Esophagus muscularis mucosa (tissue), 4 donors: ENCODE data around the gene RPRML. TPM values are rescaled to one million over a fixed set of nuclear protein-coding genes. Genes with fewer than 3 reads are reported as not detected.
"Not testable (repeated sequence)": the region's sequence is repeated elsewhere in the genome, so short reads cannot be mapped to it uniquely, and the experiment has no call there.

Experiments
- DNase-seq: peaks from one replicate; pipeline ENCODE4 v3.0.0-alpha.2; 2017; ENCODE audit errors: extremely low spot score
- H3K27ac ChIP-seq, 4 donors: fragments of 200-600 bp; sonication (generic); replicated peaks in 1 of 4; 1 replicate in 3 of 4; 2 replicates in 1 of 4; pipeline ENCODE4 v1.5.1; 2016 to 2019; ENCODE audit warnings: mild to moderate bottlenecking in 1 of 4
- H3K27me3 ChIP-seq, 4 donors: fragments of 200-600 bp; sonication (generic); one replicate each; pipeline versions ENCODE4 v1.5.1 to v1.6.0; 2016 to 2019
- H3K36me3 ChIP-seq, 4 donors: fragments of 200-600 bp; sonication (generic); one replicate each; pipeline ENCODE4 v1.5.1; 2016 to 2019
- H3K4me1 ChIP-seq, 4 donors: fragments of 200-600 bp; sonication (generic); one replicate each; pipeline ENCODE4 v1.5.1; 2016 to 2019
- H3K4me3 ChIP-seq, 4 donors: fragments of 200-600 bp; sonication (generic); 1 replicate in 2 of 4; 2 replicates in 2 of 4; pipeline ENCODE4 v1.5.1; 2016 to 2019; ENCODE audit warnings: mild to moderate bottlenecking in 4 of 4, moderate library complexity in 1 of 4
- H3K9me3 ChIP-seq, 4 donors: fragments of 200-600 bp; sonication (generic); 1 replicate in 3 of 4; 2 replicates in 1 of 4; pipeline ENCODE4 v1.5.1; 2016 to 2019
- EP300 ChIP-seq: sonication (generic); formaldehyde crosslinking; IDR thresholded peaks from one replicate; pipeline ENCODE4 v1.6.1; 2017; ENCODE audit warnings: antibody characterized with exemption
- POLR2A ChIP-seq: fragments of 450-650 bp; IDR thresholded peaks from one replicate; pipeline ENCODE4 v1.6.1; 2017; ENCODE audit warnings: antibody characterized with exemption, moderate library complexity, mild to moderate bottlenecking, low read depth
- POLR2AphosphoS5 ChIP-seq, 2 donors: sonication (generic); formaldehyde crosslinking; IDR thresholded peaks; one replicate each; pipeline ENCODE4 v1.6.1; 2017; ENCODE audit warnings: antibody characterized with exemption in 2 of 2
- WGBS: methylation state at CpG from one replicate; pipeline ENCODE4 v1.1.5; 2018; 5-methylcytosine and 5-hydroxymethylcytosine counted together
- intact Hi-C: fragments of 100-400 bp; cut with DNase I; formaldehyde crosslinking; loops from one replicate; pipeline ENCODE4 v1.15.1; 2023
- total RNA-seq, 4 donors: library from RNA; depleted of rRNA; stranded (reverse); fragments of >200 nt; gene quantifications; one replicate each; pipeline versions ENCODE4 v1.1.0 to v1.2.1, GENCODE V29; 2016
- TF ChIP-seq, protein P1 (sequence below), 3 experiments: fragments of 200-600 bp in 2 of 3; fragments of 450-650 bp in 1 of 3; sonication (generic) in 2 of 3; IDR thresholded peaks; one replicate each; pipeline ENCODE4 v1.5.1; 2017 to 2019; ENCODE audit warnings: antibody characterized with exemption in 3 of 3, mild to moderate bottlenecking in 2 of 3, moderate library complexity in 1 of 3

Gene RPRML
- total RNA-seq, 4 donors from 2014 or later = 0.26 to 0.50 TPM; not detected in 2

DNA sequence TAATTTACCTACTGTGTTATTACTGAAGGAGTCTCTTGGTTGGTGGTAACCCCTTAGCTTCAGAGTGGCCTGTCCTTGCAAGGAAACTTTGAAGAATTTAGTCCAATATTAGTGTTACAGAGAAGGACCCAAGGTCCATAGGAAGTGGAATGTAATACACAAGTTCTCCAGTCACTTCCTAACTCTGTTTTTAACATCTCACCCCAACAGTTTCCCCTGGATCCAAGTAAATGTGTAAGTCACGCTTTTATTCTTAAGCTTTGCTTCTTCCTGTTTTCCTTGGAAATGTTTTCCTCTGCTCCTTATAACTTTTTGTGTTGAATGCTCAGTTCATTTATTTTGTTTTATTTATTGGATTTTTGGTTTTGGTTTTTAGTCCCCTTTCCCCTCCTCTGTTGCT is 25.9 kb upstream of the RPRML start:
- no peaks in the 10 kb centered on the region for H3K27me3 ChIP-seq
- intact Hi-C loops = no loop called here

GRCh38 chr17:47003864-47004263 is 24.8 kb upstream of the RPRML start:
- WGBS = 95% methylated on average over 5 of the region's 5 CpGs
- intact Hi-C loops, H3K4me1 ChIP-seq, H3K36me3 ChIP-seq, H3K4me3 ChIP-seq, H3K27ac ChIP-seq, DNase-seq, H3K27me3 ChIP-seq, H3K9me3 ChIP-seq: not testable (repeated sequence)

More for the DNA sequence above, 25.9 kb upstream of the RPRML start:
- Histone ChIP-seq H3K27ac (no peak overlapping the region), H3K36me3 (peaks cover 0 to 3% (median 0%) of the 10 kb centered on the region in 4 donors), H3K4me1 (peaks cover 0 to 8% (median 5%) of the 10 kb centered on the region in 4 donors), H3K9me3 (no peaks in the 10 kb centered on the region), H3K4me3 (no peak overlapping the region)
- TF ChIP-seq POLR2AphosphoS5 (IDR thresholded peaks at IDR 0.05) = no peak
- TF ChIP-seq, protein P1, sequence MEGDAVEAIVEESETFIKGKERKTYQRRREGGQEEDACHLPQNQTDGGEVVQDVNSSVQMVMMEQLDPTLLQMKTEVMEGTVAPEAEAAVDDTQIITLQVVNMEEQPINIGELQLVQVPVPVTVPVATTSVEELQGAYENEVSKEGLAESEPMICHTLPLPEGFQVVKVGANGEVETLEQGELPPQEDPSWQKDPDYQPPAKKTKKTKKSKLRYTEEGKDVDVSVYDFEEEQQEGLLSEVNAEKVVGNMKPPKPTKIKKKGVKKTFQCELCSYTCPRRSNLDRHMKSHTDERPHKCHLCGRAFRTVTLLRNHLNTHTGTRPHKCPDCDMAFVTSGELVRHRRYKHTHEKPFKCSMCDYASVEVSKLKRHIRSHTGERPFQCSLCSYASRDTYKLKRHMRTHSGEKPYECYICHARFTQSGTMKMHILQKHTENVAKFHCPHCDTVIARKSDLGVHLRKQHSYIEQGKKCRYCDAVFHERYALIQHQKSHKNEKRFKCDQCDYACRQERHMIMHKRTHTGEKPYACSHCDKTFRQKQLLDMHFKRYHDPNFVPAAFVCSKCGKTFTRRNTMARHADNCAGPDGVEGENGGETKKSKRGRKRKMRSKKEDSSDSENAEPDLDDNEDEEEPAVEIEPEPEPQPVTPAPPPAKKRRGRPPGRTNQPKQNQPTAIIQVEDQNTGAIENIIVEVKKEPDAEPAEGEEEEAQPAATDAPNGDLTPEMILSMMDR (IDR thresholded peaks at IDR 0.05) = no peak
- no peak for TF ChIP-seq EP300
- TF ChIP-seq POLR2A = no peak
- no peak for DNase-seq
- WGBS = 90% methylated on average over 1 of the region's 1 CpG

DNA sequence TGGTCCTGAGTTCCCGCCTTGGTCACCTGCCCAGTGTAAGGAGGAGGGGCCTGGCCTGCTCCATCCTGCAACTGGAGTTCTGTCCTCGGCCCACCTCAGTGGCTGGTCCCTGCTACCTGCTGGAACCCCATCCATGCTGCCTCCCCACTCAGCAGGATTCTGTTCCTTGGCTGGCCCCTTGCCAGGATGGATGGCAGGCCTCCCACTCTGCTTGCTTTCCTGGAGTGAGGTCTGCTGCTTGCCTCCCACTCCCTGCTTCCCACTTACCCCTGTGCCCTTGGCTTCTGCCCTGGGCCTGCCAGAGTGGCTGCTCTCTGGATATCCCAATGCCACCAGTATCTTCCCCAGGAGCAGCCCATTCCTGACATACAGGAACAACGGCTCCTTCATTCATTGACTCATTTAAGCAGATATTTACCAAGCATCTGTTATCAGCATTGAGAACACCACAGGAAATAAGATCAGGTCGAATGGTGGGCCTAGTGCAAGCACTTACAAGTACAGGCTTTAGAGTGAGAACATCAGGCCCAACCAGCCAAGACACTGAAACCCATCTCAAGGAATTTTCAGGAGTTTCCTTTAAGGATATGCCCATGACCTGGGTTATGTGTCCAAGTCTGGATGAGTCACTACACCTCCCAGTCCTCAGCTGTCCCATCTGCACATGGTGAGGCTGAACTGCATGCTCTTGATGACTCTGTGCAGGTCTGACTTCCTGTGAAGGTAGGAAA is 17.0 kb upstream of the RPRML start:
- DNase-seq = no peak
- Histone ChIP-seq H3K27ac (no peak overlapping the region), H3K27me3 (no peaks in the 10 kb centered on the region), H3K9me3 (no peaks in the 10 kb centered on the region), H3K36me3 (no peaks in the 10 kb centered on the region), H3K4me1 (peaks cover 0 to 3% (median 0%) of the 10 kb centered on the region in 4 donors), H3K4me3 (no peak overlapping the region)
- intact Hi-C loops = loop anchor here (5.0 kb wide), 1 partner anchor 54 kb away; no protein-coding TSS in a partner anchor
- WGBS = 93% methylated on average over 3 of the region's 4 CpGs
- TF ChIP-seq POLR2A (no peak), EP300 (no peak), POLR2AphosphoS5 (IDR thresholded peaks at IDR 0.05) (no peak)
- TF ChIP-seq, protein P1 (IDR thresholded peaks at IDR 0.05) = no peak

DNA sequence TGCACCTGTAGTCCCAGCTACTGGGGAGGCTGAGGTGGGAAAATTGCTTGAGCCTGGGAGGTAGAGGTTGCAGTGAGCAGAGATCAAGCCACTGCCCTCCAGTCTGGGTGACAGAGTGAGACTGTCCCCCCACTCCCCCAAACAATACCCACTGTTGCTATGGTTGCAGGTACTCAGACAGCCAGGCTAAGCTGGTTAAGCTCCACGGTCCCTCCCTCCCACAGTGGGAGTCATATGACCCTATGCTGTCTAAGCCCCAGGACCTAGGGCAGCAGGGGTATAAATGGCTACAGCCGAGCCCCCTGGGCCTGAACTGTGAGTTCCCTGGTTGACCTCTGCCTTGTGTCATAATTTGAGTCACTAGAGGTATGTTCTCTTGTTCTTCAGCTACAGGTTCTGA is 15.9 kb upstream of the RPRML start:
- Histone ChIP-seq H3K27me3 (no peaks in the 10 kb centered on the region), H3K4me1 (no peaks in the 10 kb centered on the region), H3K9me3 (no peaks in the 10 kb centered on the region), H3K36me3 (no peaks in the 10 kb centered on the region), H3K4me3 (no peak overlapping the region), H3K27ac (no peak overlapping the region)
- no peak for DNase-seq
- intact Hi-C loops = loop anchor here (5.0 kb wide), 1 partner anchor 53 kb away; no protein-coding TSS in a partner anchor
- 88% methylated on average over 2 of the region's 2 CpGs for WGBS
- TF ChIP-seq POLR2A (no peak), POLR2AphosphoS5 (IDR thresholded peaks at IDR 0.05) (no peak), EP300 (no peak)
- TF ChIP-seq, protein P1 (IDR thresholded peaks at IDR 0.05) = no peak

- intact Hi-C loops = no loop called here
- no peak for TF ChIP-seq EP300
- TF ChIP-seq, protein P1 (IDR thresholded peaks at IDR 0.05) = no peak
- no peak for TF ChIP-seq POLR2AphosphoS5 (IDR thresholded peaks at IDR 0.05)
- no peak for TF ChIP-seq POLR2A
- H3K4me1 ChIP-seq = no peaks in the 10 kb centered on the region
- no peaks in the 10 kb centered on the region for H3K27me3 ChIP-seq
- DNase-seq = no peak
- no peak overlapping the region for H3K4me3 ChIP-seq
- WGBS = 83% methylated on average over 1 of the region's 1 CpG
- peaks cover 0 to 4% (median 0%) of the 10 kb centered on the region in 4 donors for H3K36me3 ChIP-seq
- H3K9me3 ChIP-seq = no peaks in the 10 kb centered on the region
- H3K27ac ChIP-seq = no peak overlapping the region
Observed at GRCh38 chr17:46991617-46992016, 12.6 kb upstream of the RPRML start.
